AG09319 (cell line): ENCODE measurements around the gene TRAPPC10.

ENCODE experiments used
- DNase-seq: peaks from one replicate; pipeline ENCODE4 v3.0.0-alpha.2; 2010; ENCODE audit warnings: low read depth; ENCODE audit errors: extremely low read depth
- CTCF ChIP-seq: IDR thresholded peaks from 2 replicates; pipeline ENCODE4 v1.5.1; 2011; ENCODE audit warnings: low read depth, mild to moderate bottlenecking, inconsistent platforms, low read length, moderate library complexity

TRAPPC10 gene

DNA sequence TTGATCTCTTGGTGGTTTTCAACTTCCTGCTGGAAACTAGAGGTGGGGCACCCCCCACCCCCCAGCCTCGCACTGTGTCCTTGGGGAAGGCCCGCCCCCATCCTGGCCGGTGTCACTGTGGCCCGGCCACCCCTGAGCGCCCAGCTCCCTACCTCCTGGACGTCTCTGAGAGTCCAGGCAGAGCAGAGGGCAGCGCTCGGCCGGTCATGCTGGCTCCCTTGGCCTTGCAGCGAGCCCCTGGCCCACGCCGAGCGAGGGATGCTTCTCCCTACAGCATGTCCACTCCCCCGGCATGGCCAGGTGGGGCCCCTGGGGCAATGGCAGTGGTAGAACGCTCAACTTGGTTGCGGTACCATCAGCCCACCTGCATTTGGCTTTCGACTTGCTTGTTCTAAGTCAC, 28.7 kb upstream of the TRAPPC10 start:
- TF ChIP-seq CTCF = no peak
- no peak for DNase-seq

GRCh38 chr21:43983860-43984420, 28.2 kb upstream of the TRAPPC10 start:
- TF ChIP-seq CTCF = no peak
- no peak for DNase-seq

DNA sequence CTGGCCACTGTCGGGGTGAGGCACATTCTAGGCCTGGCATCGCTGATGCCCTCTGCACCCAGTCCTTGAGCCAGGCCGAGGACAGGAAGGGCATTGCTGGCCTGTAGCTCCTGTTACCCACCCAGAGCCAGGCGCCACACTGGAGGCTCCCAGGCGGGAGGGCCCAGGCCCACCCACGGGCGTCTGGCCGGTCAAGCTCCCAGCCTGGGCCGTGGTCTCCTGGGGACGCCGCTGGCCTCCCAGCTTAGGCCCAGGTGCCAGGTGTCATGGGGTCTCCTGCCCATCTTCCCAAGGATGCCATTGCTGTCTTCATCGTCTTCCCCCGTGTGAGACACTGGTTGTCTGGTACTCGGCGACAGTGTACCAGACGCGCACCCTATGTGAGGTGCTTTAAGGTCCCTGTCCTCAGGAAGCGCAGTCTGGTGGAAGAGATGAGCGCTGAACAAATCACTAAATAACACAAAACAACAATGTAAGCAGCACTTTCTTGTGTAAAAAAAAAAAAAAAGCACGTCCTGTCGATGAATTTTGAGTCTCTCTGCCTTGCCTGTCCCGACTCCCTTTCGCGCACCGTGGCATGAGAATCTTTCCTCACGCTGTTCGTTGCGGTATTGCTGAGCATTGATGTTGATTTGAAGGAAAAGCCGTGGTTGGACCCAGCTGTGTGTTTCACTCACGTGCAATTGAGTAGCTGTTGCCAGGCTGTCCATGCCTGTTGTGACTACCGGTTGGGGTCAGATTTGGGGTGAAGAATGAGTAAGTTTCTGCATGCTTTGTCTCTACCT, 27.0 kb upstream of the TRAPPC10 start:
- TF ChIP-seq CTCF = no peak
- DNase-seq = no peak

GRCh38 chr21:43985690-43986251, 26.3 kb upstream of the TRAPPC10 start:
- no peak for DNase-seq

DNA sequence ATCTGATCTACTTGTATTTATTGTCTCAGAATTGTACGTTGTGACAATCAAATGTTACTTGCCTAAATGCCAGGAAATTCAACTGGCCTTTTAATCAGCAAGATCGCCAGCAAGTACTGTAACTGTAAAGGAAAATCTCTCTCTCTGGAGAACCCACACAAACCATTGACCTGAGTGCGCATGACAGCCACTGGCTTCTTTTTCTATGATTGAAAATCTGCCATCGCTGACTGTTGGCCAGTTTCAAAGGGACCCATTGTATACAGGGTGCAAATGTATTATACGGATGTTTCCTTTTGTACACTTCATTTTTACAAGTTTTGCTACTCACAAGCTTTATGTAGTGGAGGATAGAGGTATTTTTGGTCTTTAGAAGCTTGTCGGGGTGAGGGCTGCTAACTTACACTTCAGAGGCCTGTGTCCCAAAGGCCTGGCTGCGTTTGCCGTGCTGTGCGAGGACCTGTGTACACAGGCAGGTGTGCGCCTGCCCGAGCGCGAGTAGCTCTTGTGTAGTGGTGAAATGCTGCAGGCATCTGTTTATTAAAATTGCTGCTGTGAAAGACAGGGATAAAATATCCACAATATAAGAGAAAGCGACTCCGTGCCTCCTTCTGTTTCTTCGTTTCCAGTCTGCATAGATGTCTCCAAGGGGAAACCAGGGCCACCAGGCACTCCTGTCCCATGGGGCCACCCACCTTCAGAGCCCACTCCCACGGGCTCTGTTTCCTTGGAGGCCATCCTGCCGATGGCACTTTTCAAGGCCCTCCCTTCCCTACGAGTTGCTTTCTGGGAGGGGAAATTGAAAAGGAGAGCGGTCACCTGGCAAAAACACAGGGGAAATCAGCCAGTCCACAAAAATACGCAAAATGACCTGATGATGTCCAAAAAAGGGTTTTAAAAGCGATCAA, 25.3 kb upstream of the TRAPPC10 start:
- TF ChIP-seq CTCF = no peak
- DNase-seq = no peak

More at GRCh38 chr21:43985690-43986251, 26.3 kb upstream of the TRAPPC10 start:
- TF ChIP-seq CTCF = no peak

GRCh38 chr21:43987509-43987908, 24.6 kb upstream of the TRAPPC10 start:
- TF ChIP-seq CTCF = no peak
- no peak for DNase-seq

GRCh38 chr21:43988016-43988415, 24.1 kb upstream of the TRAPPC10 start:
- TF ChIP-seq CTCF = no peak
- no peak for DNase-seq
